ENCODE data around the gene RSBN1L.
"Not testable (repeated sequence)": the region's sequence is repeated elsewhere in the genome, so short reads cannot be mapped to it uniquely, and the experiment has no call there.

RSBN1L gene

GRCh38 chr7:77699056-77699455 is 2.8 kb downstream of the RSBN1L start:
- Mint-ChIP-seq H3K27me3 (no peaks in the 10 kb centered on the region), H3K4me1 (ENCODE audit: low read depth) (peaks cover 59% of the 10 kb centered on the region), H3K27ac (peak overlapping the region; percentile 38), H3K4me3 (peak overlapping the region; percentile 98), H3K9me3 (no peaks in the 10 kb centered on the region), H3K36me3 (ENCODE audit: low read depth) (peaks cover 62% of the 10 kb centered on the region)
- DNase-seq: no peak

GRCh38 chr7:77702513-77702912 is 6.3 kb downstream of the RSBN1L start:
- Mint-ChIP-seq H3K4me1 (ENCODE audit: low read depth) (peaks cover 69% of the 10 kb centered on the region), H3K27ac (peak overlapping the region; percentile 53)

GRCh38 chr7:77702968-77703472 is 6.8 kb downstream of the RSBN1L start:
- Mint-ChIP-seq H3K4me3 (no peak overlapping the region), H3K27ac (peak overlapping the region; percentile 11), H3K36me3 (ENCODE audit: low read depth) (peaks cover 66% of the 10 kb centered on the region), H3K4me1 (ENCODE audit: low read depth) (peaks cover 70% of the 10 kb centered on the region), H3K9me3 (no peaks in the 10 kb centered on the region), H3K27me3 (no peaks in the 10 kb centered on the region)
- DNase-seq: no peak

More at GRCh38 chr7:77702513-77702912, 6.3 kb downstream of the RSBN1L start:
- Mint-ChIP-seq H3K4me3 (no peak overlapping the region), H3K27me3 (no peaks in the 10 kb centered on the region), H3K36me3 (ENCODE audit: low read depth) (peaks cover 68% of the 10 kb centered on the region), H3K9me3 (no peaks in the 10 kb centered on the region)
- no peak for DNase-seq

- not testable (repeated sequence) for H3K27ac Mint-ChIP-seq, H3K9me3 Mint-ChIP-seq, H3K4me3 Mint-ChIP-seq, H3K27me3 Mint-ChIP-seq, DNase-seq
- peaks cover 68% of the 10 kb centered on the region for H3K4me1 Mint-ChIP-seq (ENCODE audit: low read depth)
- peaks cover 68% of the 10 kb centered on the region for H3K36me3 Mint-ChIP-seq (ENCODE audit: low read depth)
Measured at GRCh38 chr7:77703669-77704068, 7.4 kb downstream of the RSBN1L start.

GRCh38 chr7:77707504-77707992 is 11.3 kb downstream of the RSBN1L start:
- no peak for DNase-seq
- no peak overlapping the region for H3K27ac Mint-ChIP-seq
- no peaks in the 10 kb centered on the region for H3K27me3 Mint-ChIP-seq
- peaks cover 66% of the 10 kb centered on the region for H3K4me1 Mint-ChIP-seq (ENCODE audit: low read depth)
- peaks cover 71% of the 10 kb centered on the region for H3K36me3 Mint-ChIP-seq (ENCODE audit: low read depth)
- H3K4me3 Mint-ChIP-seq: no peak overlapping the region
- no peaks in the 10 kb centered on the region for H3K9me3 Mint-ChIP-seq

GRCh38 chr7:77710067-77710466 is 13.8 kb downstream of the RSBN1L start:
- no peaks in the 10 kb centered on the region for H3K9me3 Mint-ChIP-seq
- peaks cover 64% of the 10 kb centered on the region for H3K4me1 Mint-ChIP-seq (ENCODE audit: low read depth)
- no peak overlapping the region for H3K4me3 Mint-ChIP-seq
- no peak for DNase-seq
- H3K27ac Mint-ChIP-seq: peak overlapping the region; percentile 5
- peaks cover 74% of the 10 kb centered on the region for H3K36me3 Mint-ChIP-seq (ENCODE audit: low read depth)
- H3K27me3 Mint-ChIP-seq: no peaks in the 10 kb centered on the region

GRCh38 chr7:77710861-77711260 is 14.6 kb downstream of the RSBN1L start:
- Mint-ChIP-seq H3K27me3 (no peaks in the 10 kb centered on the region), H3K4me3 (no peak overlapping the region), H3K4me1 (ENCODE audit: low read depth) (peaks cover 69% of the 10 kb centered on the region), H3K36me3 (ENCODE audit: low read depth) (peaks cover 77% of the 10 kb centered on the region), H3K27ac (no peak overlapping the region), H3K9me3 (no peaks in the 10 kb centered on the region)
- DNase-seq: no peak

- peaks cover 72% of the 10 kb centered on the region for H3K4me1 Mint-ChIP-seq (ENCODE audit: low read depth)
- no peak overlapping the region for H3K4me3 Mint-ChIP-seq
- peak overlapping the region; percentile 60 for H3K27ac Mint-ChIP-seq
- no peak for DNase-seq
- no peaks in the 10 kb centered on the region for H3K9me3 Mint-ChIP-seq
- no peaks in the 10 kb centered on the region for H3K27me3 Mint-ChIP-seq
- H3K36me3 Mint-ChIP-seq (ENCODE audit: low read depth): peaks cover 68% of the 10 kb centered on the region
Measured at GRCh38 chr7:77714195-77714594, 17.9 kb downstream of the RSBN1L start.

GRCh38 chr7:77714931-77715330 is 18.7 kb downstream of the RSBN1L start:
- Mint-ChIP-seq H3K27ac (peak overlapping the region; percentile 60), H3K36me3 (ENCODE audit: low read depth) (peaks cover 62% of the 10 kb centered on the region), H3K4me1 (ENCODE audit: low read depth) (peaks cover 71% of the 10 kb centered on the region)
- not testable (repeated sequence) for H3K4me3 Mint-ChIP-seq, H3K9me3 Mint-ChIP-seq, DNase-seq, H3K27me3 Mint-ChIP-seq

GRCh38 chr7:77716804-77717203 is 20.5 kb downstream of the RSBN1L start:
- H3K27ac Mint-ChIP-seq: no peak overlapping the region

GRCh38 chr7:77717566-77717965 is 21.3 kb downstream of the RSBN1L start:
- H3K27ac Mint-ChIP-seq, DNase-seq, H3K4me3 Mint-ChIP-seq, H3K9me3 Mint-ChIP-seq, H3K27me3 Mint-ChIP-seq: not testable (repeated sequence)
- H3K36me3 Mint-ChIP-seq (ENCODE audit: low read depth): peaks cover 40% of the 10 kb centered on the region
- H3K4me1 Mint-ChIP-seq (ENCODE audit: low read depth): peaks cover 53% of the 10 kb centered on the region

More at GRCh38 chr7:77716804-77717203, 20.5 kb downstream of the RSBN1L start:
- no peaks in the 10 kb centered on the region for H3K27me3 Mint-ChIP-seq
- no peak overlapping the region for H3K4me3 Mint-ChIP-seq
- no peaks in the 10 kb centered on the region for H3K9me3 Mint-ChIP-seq
- H3K4me1 Mint-ChIP-seq (ENCODE audit: low read depth): peaks cover 55% of the 10 kb centered on the region
- peaks cover 45% of the 10 kb centered on the region for H3K36me3 Mint-ChIP-seq (ENCODE audit: low read depth)
- no peak for DNase-seq

- Mint-ChIP-seq H3K27ac (peak overlapping the region; percentile 72), H3K36me3 (ENCODE audit: low read depth) (peaks cover 19% of the 10 kb centered on the region), H3K27me3 (no peaks in the 10 kb centered on the region), H3K4me1 (ENCODE audit: low read depth) (peaks cover 46% of the 10 kb centered on the region), H3K4me3 (no peak overlapping the region), H3K9me3 (no peaks in the 10 kb centered on the region)
- no peak for DNase-seq
Measured at GRCh38 chr7:77727527-77727926, 31.3 kb downstream of the RSBN1L start.

GRCh38 chr7:77727936-77728701 is 31.9 kb downstream of the RSBN1L start:
- Mint-ChIP-seq H3K4me3 (no peak overlapping the region), H3K9me3 (no peaks in the 10 kb centered on the region), H3K27ac (peak overlapping the region; percentile 72), H3K4me1 (ENCODE audit: low read depth) (peaks cover 52% of the 10 kb centered on the region), H3K27me3 (no peaks in the 10 kb centered on the region), H3K36me3 (ENCODE audit: low read depth) (peaks cover 23% of the 10 kb centered on the region)
- DNase-seq: no peak

GRCh38 chr7:77729574-77730348 is 33.5 kb downstream of the RSBN1L start:
- no peak overlapping the region for H3K27ac Mint-ChIP-seq
- H3K36me3 Mint-ChIP-seq (ENCODE audit: low read depth): peaks cover 22% of the 10 kb centered on the region
- H3K4me3 Mint-ChIP-seq: no peak overlapping the region
- peaks cover 60% of the 10 kb centered on the region for H3K4me1 Mint-ChIP-seq (ENCODE audit: low read depth)
- H3K9me3 Mint-ChIP-seq: no peaks in the 10 kb centered on the region
- H3K27me3 Mint-ChIP-seq: no peaks in the 10 kb centered on the region
- no peak for DNase-seq

GRCh38 chr7:77731716-77732115 is 35.5 kb downstream of the RSBN1L start:
- Mint-ChIP-seq H3K27me3 (no peaks in the 10 kb centered on the region), H3K27ac (no peak overlapping the region), H3K36me3 (ENCODE audit: low read depth) (peaks cover 32% of the 10 kb centered on the region), H3K9me3 (no peaks in the 10 kb centered on the region), H3K4me1 (ENCODE audit: low read depth) (peaks cover 64% of the 10 kb centered on the region), H3K4me3 (no peak overlapping the region)
- no peak for DNase-seq

Data from activated T-cell treated with anti-CD3 and anti-CD28 coated beads, Interleukin-2, amount 50 U/mL, for 24 hours (primary cell).